Mesothelial cell of epicardium (in vitro differentiated cells): ENCODE measurements around the gene NDUFV3. TPM values are rescaled to one million over a fixed set of nuclear protein-coding genes. Genes with fewer than 3 reads are reported as not detected.

Source experiments
- DNase-seq, 2 experiments: peaks; one replicate each; pipeline ENCODE4 v3.0.0; 2021; ENCODE audit warnings: low spot score in 2 of 2; ENCODE audit not compliant: unreplicated experiment in 2 of 2
- H3K27ac Mint-ChIP-seq: 2 replicates; pipeline ENCODE4 v1.8.0; 2021; ENCODE audit warnings: mixed read lengths
- H3K27me3 Mint-ChIP-seq: 2 replicates; pipeline ENCODE4 v1.8.0; 2021; ENCODE audit warnings: low read depth, mixed read lengths
- H3K36me3 Mint-ChIP-seq: 2 replicates; pipeline ENCODE4 v1.8.0; 2021; ENCODE audit warnings: mixed read lengths
- H3K4me1 Mint-ChIP-seq: 2 replicates; pipeline ENCODE4 v1.8.0; 2021; ENCODE audit warnings: mixed read lengths
- H3K4me3 Mint-ChIP-seq: 2 replicates; pipeline ENCODE4 v1.8.0; 2021; ENCODE audit warnings: mild to moderate bottlenecking, moderate library complexity, mixed read lengths
- H3K9me3 Mint-ChIP-seq: 2 replicates; pipeline ENCODE4 v1.8.0; 2021; ENCODE audit warnings: mixed read lengths
- CTCF ChIP-seq: fragments of 200-600 bp; sonication (generic); IDR thresholded peaks from one replicate; pipeline ENCODE4 v1.5.0; 2021; ENCODE audit warnings: antibody characterized with exemption; ENCODE audit not compliant: unreplicated experiment
- total RNA-seq: library from RNA; stranded (reverse); gene quantifications from 3 replicates; pipeline ENCODE4 v1.2.1, GENCODE V29; 2021

Gene NDUFV3
- total RNA-seq, 1 donor from 2014 or later: 34.4 TPM

GRCh38 chr21:42850866-42851391 lies 42.2 kb upstream of the NDUFV3 start:
- no peak for DNase-seq
- no peaks in the 10 kb centered on the region for H3K9me3 Mint-ChIP-seq
- no peaks in the 10 kb centered on the region for H3K27me3 Mint-ChIP-seq
- H3K4me1 Mint-ChIP-seq: no peaks in the 10 kb centered on the region
- H3K36me3 Mint-ChIP-seq: peaks cover 39% of the 10 kb centered on the region
- TF ChIP-seq CTCF: peak; percentile 25
- H3K4me3 Mint-ChIP-seq: no peak overlapping the region
- no peak overlapping the region for H3K27ac Mint-ChIP-seq

DNA sequence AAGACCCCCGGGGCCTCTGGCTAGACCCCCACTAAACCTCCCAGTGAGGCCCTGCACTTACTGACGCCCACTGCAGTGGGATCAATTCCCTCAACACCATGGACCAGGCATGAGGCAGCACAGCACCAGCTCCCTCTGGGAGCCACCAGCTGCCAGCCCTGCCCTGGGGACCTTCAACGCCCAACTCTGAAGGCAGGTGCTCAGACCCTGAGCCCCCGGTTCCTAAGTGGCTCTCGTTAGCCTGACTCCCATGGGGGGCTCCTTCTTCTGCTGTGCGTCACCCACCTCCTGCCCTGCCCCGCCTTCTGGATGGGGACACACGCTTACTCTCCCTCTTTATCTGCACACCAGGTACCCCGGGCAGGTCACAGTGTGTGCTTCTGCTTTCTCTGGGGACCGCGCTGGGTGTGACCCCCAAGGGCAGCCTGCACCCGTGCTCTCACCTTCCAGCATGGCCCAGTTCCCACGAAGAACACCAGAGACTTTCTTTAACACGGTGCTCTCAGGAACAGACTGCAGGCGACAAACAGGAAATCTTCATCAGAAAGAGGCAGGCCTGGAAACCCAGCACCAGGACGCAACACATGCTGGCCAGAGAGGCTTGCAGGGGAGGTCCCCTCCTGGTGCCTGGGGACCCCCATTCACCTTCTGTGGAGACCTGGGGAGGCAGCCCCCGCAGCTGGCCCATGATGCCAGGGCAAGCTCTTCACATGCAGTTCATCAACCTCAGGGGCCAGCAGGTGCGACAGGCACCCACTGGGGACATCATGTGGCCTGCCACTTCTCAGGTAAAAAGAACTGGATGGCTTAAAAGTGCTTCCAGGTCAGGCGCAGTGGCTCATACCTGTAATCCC lies 41.1 kb upstream of the NDUFV3 start:
- TF ChIP-seq CTCF: no peak
- H3K4me1 Mint-ChIP-seq: no peaks in the 10 kb centered on the region
- peaks cover 38% of the 10 kb centered on the region for H3K36me3 Mint-ChIP-seq
- no peak overlapping the region for H3K27ac Mint-ChIP-seq
- DNase-seq: no peak
- H3K9me3 Mint-ChIP-seq: no peaks in the 10 kb centered on the region
- H3K4me3 Mint-ChIP-seq: no peak overlapping the region
- no peaks in the 10 kb centered on the region for H3K27me3 Mint-ChIP-seq

GRCh38 chr21:42852925-42853570 lies 40.1 kb upstream of the NDUFV3 start:
- Mint-ChIP-seq H3K4me3 (no peak overlapping the region), H3K9me3 (no peaks in the 10 kb centered on the region), H3K27me3 (no peaks in the 10 kb centered on the region), H3K36me3 (peaks cover 40% of the 10 kb centered on the region), H3K27ac (no peak overlapping the region), H3K4me1 (no peaks in the 10 kb centered on the region)
- no peak for DNase-seq
- no peak for TF ChIP-seq CTCF

DNA sequence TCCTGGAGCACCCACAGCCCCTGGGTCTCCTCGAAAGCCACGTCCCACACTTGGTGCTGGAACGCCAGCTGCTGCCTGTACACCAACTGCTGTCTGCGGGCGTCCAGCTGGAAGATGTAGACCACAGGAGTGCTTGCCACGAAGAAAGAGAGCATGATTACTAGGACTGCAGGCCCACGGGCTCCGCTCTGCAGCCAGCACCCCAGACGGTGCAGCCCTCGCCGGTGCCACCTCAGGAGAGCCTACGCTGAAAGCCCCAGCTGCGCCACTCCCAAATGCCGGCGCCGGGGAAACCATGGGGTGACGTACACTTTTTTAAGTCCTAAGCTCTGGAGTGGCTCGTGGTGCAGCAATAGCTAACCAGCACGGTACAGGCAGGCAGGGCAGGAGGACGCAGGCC lies 39.5 kb upstream of the NDUFV3 start:
- H3K4me1 Mint-ChIP-seq: no peaks in the 10 kb centered on the region
- no peak overlapping the region for H3K4me3 Mint-ChIP-seq
- no peak for DNase-seq
- peaks cover 42% of the 10 kb centered on the region for H3K36me3 Mint-ChIP-seq
- no peak for TF ChIP-seq CTCF
- H3K27ac Mint-ChIP-seq: no peak overlapping the region
- H3K27me3 Mint-ChIP-seq: no peaks in the 10 kb centered on the region
- no peaks in the 10 kb centered on the region for H3K9me3 Mint-ChIP-seq

GRCh38 chr21:42854246-42855010 lies 38.7 kb upstream of the NDUFV3 start:
- no peaks in the 10 kb centered on the region for H3K4me1 Mint-ChIP-seq

More at GRCh38 chr21:42854246-42855010, 38.7 kb upstream of the NDUFV3 start:
- H3K27me3 Mint-ChIP-seq: no peaks in the 10 kb centered on the region
- no peak overlapping the region for H3K27ac Mint-ChIP-seq
- peaks cover 39% of the 10 kb centered on the region for H3K36me3 Mint-ChIP-seq
- no peaks in the 10 kb centered on the region for H3K9me3 Mint-ChIP-seq
- TF ChIP-seq CTCF: no peak
- H3K4me3 Mint-ChIP-seq: no peak overlapping the region
- DNase-seq: no peak
